Iris pigment epithelial cell (primary cell): ENCODE results near the gene SPECC1.
A peak's percentile ranks its signal among the peaks of the same experiment; 100 is the strongest.
"Not testable (repeated sequence)": the region's sequence is repeated elsewhere in the genome, so short reads cannot be mapped to it uniquely, and the experiment has no call there.

Experiments
- DNase-seq: peaks from one replicate; pipeline ENCODE4 v3.0.0-alpha.2; 2011; ENCODE audit warnings: low read depth

SPECC1 gene

DNA sequence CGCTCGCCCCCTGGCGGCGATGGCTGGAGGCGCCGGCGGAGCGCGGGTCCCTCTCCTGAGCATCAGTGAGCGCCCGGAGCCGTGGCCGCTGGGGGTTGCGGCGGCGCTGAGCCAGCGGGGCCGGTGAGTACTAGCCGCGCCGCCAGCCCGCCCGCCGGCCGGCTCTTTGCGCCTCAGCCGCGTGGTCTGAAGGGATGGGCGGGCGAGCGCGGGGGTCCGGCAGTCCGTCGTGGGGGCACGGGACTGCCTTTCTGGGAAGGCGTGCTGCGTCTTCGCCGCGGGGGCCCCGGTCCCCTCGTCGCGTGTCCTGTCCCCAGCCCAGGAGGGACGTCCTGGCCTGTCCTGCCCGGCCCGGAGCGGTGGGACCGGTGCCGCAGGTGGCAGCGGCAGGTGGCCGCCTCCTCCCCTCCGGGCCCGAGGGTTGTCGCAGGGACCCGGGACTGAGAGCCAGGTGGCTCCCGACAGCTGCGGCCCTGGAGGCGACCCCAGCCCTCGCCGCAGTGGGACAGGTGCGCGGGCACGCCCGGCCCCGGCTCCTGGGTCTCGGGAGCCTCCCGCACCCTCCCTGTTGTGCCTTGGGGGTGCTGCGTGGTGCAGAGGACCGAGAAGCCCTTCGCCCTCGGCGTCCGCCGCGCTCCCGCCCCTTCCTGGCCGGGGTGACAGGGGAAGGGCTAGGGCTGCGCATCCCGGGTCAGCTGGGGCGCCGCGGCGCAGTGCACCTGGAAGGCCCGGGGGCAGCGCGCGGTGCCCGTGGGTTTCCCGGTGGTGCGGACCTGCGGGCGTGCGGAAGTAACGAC is at the start of gene SPECC1:
TSS of gene SPECC1 (plus strand) at position 58 of the 797 bp plus-strand sequence. CDS start 87,293 bp downstream, outside the sequence.
- peak; percentile 42 for DNase-seq

GRCh38 chr17:19962954-19963353 is 46.2 kb upstream of the SPECC1 start:
- not testable (repeated sequence) for DNase-seq

GRCh38 chr17:19973156-19973555 is 36.0 kb upstream of the SPECC1 start:
- DNase-seq, result no peak

- no peak for DNase-seq
Measured at GRCh38 chr17:19975601-19976000, 33.6 kb upstream of the SPECC1 start.

- peak; percentile 80 for DNase-seq
Measured at GRCh38 chr17:19977293-19978208, 31.6 kb upstream of the SPECC1 start, which contains the start of gene AKAP10. TSS of gene AKAP10 (minus strand) at chr17:19977828. CDS start at chr17:19977679, 149 bp downstream.

GRCh38 chr17:19978209-19978802 is 30.9 kb upstream of the SPECC1 start:
- DNase-seq, result no peak

DNA sequence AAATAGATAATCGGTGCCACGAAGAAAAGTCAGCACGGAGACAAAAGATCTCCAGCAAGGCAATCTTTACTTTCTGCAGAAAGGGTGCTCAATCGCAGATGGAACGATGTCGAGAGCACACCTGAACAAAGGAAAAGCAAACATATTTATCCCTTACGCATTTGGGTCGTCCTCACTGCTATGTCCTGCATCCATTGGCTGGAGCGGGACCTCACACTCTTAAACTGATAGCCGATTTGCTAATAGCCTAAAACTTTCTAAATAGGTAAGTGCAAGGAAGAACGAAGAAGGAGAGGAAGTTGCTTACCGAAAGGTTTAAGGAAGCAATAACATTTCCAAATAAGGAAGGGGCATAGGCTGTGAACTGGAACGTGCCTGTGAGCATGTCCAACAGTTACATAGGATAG is 30.4 kb upstream of the SPECC1 start:
- DNase-seq, result no peak

DNA sequence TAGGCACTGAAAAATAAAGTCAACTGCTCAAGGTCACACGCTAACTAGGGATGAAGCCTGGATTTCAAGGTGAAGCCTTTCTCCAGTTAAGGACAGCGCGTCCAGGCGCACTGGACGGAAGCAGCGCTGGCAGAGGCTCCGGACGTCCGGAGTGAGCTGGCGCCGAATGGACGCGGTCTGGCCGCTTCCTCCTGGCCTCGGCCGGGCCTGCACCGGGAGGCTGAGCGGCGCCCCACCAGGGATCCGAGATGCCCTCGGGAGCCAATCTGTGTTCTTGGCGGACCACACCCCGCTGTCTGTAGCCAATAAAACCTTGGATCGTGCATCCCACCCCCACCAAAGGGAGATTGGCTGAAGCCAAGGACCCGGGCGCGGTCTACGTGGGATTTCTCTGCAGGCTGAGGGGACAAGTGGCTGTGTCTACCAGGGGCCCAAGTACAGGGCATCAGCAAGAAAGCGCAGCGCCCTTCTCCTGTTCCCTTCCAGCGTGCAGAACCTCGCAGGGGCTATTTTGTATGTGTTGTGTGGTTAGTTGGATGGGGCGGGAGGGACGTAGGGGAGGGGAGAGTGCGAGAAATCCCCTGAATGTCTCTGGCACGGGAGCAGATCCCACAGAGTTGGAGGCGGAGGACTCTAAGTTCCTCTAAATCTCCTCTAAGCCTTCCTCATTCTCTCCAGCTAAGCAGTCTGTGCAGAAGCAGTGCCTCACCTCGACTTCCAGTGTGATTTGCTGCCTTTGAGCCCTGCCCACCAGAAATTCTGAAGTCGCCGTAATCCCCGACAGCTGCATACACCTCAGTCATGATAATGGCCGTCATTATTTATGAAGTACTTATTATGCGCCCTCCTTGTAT is 29.0 kb upstream of the SPECC1 start:
- peak; percentile 23 for DNase-seq

GRCh38 chr17:19986941-19987861 is 22.0 kb upstream of the SPECC1 start:
- DNase-seq, result no peak

DNA sequence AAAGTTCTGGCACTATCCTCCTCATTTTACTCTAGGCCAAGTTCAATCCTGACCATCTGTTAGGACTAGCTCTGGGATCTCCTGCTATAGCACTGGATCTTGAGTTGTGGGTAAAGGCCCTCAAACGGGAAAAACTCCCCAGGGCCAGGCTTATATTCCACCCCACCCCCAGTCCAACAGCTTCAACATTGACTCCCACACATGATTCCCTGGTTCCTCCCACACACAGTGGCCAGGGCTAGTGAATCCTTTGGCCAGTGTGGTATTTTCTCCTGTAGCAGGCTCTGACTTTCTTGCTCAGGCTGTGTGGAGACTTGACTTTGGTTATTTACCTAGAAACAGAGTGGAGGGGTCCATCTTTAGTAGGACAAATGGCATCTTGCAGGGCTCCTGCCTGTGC is 21.3 kb upstream of the SPECC1 start:
- no peak for DNase-seq

DNA sequence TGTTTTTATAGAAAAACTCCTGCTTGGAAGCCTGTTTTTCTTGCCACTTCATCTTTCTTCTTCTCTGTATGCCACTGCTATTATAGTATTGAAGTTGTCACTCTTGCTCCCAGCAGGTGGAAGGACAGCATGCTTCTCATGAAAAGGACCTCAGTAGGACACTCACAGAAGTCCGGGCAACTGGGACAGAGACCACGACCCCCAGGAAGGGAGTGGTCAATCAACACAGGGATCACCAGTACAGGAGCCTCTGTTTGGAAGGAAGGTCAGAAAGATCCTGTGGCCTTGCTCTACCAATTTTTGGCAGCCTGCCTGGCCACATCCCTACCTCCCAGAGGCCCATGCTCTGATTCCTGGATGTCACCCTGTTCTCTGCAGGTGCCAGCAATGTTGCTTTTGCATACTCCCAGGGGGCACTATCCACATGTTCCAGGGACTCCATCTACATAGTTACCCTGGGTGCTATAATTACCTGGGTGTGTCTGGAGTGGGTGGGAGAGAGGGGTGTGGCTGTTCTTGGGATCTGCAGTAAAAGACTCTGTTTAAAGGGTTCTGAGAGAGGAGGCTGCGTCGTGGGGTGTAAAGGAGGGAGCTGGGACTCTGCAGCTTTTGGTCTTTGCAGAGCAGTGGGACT is 17.8 kb upstream of the SPECC1 start:
- DNase-seq, result no peak

DNA sequence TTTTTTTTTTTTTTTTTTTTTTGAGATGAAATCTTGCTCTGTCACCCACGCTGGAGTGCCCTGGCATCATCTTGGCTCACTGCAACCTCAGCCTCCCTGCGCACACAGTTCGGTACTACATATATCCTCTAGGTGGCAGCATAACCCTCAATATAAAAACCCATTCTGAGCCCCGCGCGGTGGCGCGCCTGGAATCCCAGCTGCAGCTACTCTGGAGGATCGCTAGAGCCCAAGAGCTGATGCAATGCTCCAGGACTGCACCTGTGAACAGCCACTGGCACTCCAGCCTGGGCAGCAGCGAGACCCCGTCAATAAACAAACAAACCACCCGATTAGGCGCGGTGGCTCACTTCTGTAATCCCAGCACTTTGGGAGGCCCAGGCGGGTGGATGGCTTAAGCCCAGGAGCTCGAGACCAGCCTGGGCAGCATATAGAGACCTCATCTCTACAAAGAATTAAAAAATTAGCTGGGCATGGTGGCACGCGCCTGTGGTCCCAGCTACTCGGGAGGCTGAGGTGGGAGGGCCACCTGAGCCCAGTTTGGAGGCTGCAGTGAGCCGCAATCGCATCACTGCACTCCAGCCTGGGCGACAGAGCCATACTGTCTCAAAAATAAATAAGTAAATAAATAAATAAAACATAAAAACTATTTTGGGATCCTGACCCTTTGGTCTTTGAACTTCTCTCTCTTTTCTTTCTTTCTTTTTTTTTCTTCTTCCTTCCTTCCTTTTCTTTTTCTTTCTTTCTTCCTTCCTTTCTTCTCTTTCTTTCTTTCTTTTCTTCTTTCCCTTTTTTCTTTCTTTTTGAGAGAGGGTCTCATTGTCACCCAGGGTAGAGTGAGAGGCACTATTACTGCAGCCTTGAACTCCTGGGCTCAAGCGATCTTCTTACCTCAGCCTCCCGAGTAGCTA is 16.1 kb upstream of the SPECC1 start:
- DNase-seq, result peak; percentile 85

GRCh38 chr17:19996086-19996485 is 13.1 kb upstream of the SPECC1 start:
- no peak for DNase-seq

GRCh38 chr17:19996502-19996901 is 12.7 kb upstream of the SPECC1 start:
- DNase-seq, result no peak

- peak; percentile 8 for DNase-seq
Measured at GRCh38 chr17:20008242-20009051, 712 bp upstream of the SPECC1 start.

- no peak for DNase-seq
Measured at GRCh38 chr17:20009052-20009301, 182 bp upstream of the SPECC1 start.

- DNase-seq, result peak; percentile 60
Measured at GRCh38 chr17:20010099-20010863, 1.1 kb downstream of the SPECC1 start.
